ENCODE measurements around the gene ERVW-1. TPM values are rescaled to one million over a fixed set of nuclear protein-coding genes. Genes with fewer than 3 reads are reported as not detected.

ERVW-1 gene
- total RNA-seq, 1 donor from 2014 or later: not detected

DNA sequence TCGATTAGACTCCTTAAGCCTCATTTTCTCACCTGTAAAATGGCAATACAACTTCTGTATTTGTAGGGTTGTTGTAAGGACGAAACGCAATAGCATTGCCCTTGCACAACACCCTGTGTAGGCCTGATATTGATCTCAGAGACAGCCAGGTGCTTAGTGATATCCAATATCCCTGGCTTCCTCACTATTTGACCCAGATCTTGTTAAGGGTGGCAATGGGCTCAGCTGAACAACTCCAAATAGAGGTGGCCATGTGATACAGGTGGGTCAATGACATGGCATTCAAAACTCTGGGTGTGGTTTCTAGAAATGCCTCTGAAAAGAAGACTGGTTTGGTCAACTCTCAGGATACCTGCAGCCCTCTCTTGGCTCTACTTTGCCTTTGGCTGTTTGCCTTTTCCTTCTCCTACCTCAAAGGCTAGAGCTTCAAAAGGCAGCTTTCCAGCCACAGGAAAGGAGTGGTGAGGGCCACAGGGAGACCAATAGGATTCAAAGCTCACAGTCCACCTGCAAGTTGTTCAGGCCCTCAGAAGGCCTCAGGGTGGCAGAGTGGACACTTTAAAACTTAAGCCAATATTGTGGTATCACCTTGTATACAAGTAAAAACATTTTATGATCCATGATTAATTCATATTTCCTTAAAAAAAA, 45.3 kb downstream of the ERVW-1 start:
- TF ChIP-seq POLR2A (IDR thresholded peaks at IDR 0.05): no peak
- TF ChIP-seq, protein P1, sequence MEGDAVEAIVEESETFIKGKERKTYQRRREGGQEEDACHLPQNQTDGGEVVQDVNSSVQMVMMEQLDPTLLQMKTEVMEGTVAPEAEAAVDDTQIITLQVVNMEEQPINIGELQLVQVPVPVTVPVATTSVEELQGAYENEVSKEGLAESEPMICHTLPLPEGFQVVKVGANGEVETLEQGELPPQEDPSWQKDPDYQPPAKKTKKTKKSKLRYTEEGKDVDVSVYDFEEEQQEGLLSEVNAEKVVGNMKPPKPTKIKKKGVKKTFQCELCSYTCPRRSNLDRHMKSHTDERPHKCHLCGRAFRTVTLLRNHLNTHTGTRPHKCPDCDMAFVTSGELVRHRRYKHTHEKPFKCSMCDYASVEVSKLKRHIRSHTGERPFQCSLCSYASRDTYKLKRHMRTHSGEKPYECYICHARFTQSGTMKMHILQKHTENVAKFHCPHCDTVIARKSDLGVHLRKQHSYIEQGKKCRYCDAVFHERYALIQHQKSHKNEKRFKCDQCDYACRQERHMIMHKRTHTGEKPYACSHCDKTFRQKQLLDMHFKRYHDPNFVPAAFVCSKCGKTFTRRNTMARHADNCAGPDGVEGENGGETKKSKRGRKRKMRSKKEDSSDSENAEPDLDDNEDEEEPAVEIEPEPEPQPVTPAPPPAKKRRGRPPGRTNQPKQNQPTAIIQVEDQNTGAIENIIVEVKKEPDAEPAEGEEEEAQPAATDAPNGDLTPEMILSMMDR (IDR thresholded peaks at IDR 0.05): no peak
- TF ChIP-seq POLR2AphosphoS5 (IDR thresholded peaks at IDR 0.05; ENCODE audit: insufficient read depth in 1 of 2, low read depth in 1 of 2): no peak
- H3K4me1 ChIP-seq: no peaks in the 10 kb centered on the region
- no peak overlapping the region for H3K4me3 ChIP-seq
- no peaks in the 10 kb centered on the region for H3K27me3 ChIP-seq
- H3K9me3 ChIP-seq: no peaks in the 10 kb centered on the region
- intact Hi-C loops (cut with DNase I): no loop called here
- H3K36me3 ChIP-seq: no peaks in the 10 kb centered on the region
- no peak for DNase-seq (ENCODE audit: extremely low spot score in 2 of 2)
- H3K27ac ChIP-seq: no peak overlapping the region

DNA sequence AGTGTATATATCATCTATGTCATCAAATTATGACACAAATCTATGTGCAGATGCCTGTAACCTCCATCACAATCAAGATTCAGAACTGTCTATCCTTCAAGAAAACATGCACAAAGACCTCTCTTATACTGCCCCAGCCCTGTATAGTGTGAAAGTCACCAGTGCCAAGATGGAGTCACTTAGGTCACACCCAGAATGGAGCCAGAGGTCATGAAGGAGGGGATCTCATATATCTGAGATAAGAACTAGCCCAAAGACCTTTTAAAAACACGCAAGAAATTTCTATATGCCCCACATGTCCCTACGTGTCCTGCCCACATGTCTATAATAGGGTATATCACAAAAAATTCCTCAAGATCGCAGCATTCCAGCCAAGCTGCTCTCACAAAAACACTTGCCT, 50.6 kb downstream of the ERVW-1 start:
- intact Hi-C loops (cut with DNase I): no loop called here
- H3K4me1 ChIP-seq: no peaks in the 10 kb centered on the region
- no peaks in the 10 kb centered on the region for H3K9me3 ChIP-seq
- no peak overlapping the region for H3K4me3 ChIP-seq
- DNase-seq (ENCODE audit: extremely low spot score in 2 of 2): no peak
- no peak overlapping the region for H3K27ac ChIP-seq
- H3K36me3 ChIP-seq: no peaks in the 10 kb centered on the region
- TF ChIP-seq, protein P1 (IDR thresholded peaks at IDR 0.05): no peak
- TF ChIP-seq POLR2AphosphoS5 (IDR thresholded peaks at IDR 0.05; ENCODE audit: insufficient read depth in 1 of 2, low read depth in 1 of 2) (no peak), POLR2A (IDR thresholded peaks at IDR 0.05) (no peak)
- H3K27me3 ChIP-seq: no peaks in the 10 kb centered on the region

DNA sequence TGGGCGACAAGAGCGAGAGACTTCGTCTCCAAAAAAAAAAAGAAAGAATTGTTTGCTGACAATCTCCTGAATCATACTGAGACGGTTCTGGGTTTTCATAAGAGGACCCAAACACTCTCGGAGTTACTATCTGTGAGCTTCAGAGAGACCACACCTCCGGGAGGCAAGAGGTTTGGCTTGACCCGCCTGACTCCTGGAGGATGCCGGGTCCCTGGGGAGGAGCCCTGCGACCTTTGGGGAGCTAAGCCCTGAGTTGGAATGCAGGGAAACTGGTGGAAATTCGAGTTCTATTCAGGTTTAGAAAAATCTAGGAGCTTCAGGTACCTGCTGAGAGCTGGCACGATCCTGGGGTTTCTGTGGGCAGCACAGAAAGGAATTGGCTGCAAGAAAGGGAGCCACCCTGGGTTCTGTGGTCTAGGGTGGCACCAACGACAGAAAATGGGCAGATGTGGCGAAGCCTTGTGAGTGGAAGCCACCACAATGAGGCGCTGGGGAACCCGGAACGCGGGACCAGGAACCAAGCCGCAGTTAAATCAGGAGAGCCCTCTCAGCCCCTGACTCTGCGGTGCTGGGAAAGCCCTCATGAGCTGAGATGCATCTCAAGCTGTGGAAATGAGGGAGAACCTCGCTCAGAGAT, 52.3 kb downstream of the ERVW-1 start:
- Histone ChIP-seq H3K4me1 (no peaks in the 10 kb centered on the region), H3K27ac (no peak overlapping the region), H3K4me3 (no peak overlapping the region), H3K36me3 (no peaks in the 10 kb centered on the region), H3K27me3 (no peaks in the 10 kb centered on the region), H3K9me3 (no peaks in the 10 kb centered on the region)
- TF ChIP-seq POLR2A (IDR thresholded peaks at IDR 0.05) (no peak), POLR2AphosphoS5 (IDR thresholded peaks at IDR 0.05; ENCODE audit: insufficient read depth in 1 of 2, low read depth in 1 of 2) (no peak)
- TF ChIP-seq, protein P1 (IDR thresholded peaks at IDR 0.05): no peak
- intact Hi-C loops (cut with DNase I): no loop called here
- no peak for DNase-seq (ENCODE audit: extremely low spot score in 2 of 2)

DNA sequence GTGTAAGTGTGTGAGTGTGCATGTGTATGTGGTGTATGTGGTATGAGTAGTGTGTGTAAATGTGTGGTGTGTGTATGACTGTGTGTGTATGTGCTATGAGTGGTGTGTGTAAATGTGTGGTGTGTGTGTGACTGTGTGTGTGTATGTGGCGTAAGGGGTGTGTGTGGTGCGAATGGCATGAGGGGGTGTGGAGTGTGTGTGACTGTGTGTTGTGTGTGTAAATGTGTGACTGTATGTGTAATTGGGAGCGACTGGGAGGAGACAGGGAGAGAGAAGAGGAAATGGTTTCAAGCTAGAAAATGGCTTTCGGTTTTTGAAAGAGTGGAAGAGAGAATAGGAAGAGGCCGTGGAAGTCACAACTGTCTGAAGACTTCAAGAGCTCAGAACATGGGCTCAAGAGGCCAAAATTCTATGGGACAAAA, 54.0 kb downstream of the ERVW-1 start:
- no peaks in the 10 kb centered on the region for H3K27me3 ChIP-seq
- H3K4me1 ChIP-seq: no peaks in the 10 kb centered on the region
- intact Hi-C loops (cut with DNase I): no loop called here
- no peak overlapping the region for H3K4me3 ChIP-seq
- TF ChIP-seq, protein P1 (IDR thresholded peaks at IDR 0.05): no peak
- TF ChIP-seq POLR2AphosphoS5 (IDR thresholded peaks at IDR 0.05; ENCODE audit: insufficient read depth in 1 of 2, low read depth in 1 of 2) (no peak), POLR2A (IDR thresholded peaks at IDR 0.05) (no peak)
- no peak for DNase-seq (ENCODE audit: extremely low spot score in 2 of 2)
- peak overlapping the region; percentile 52 for H3K27ac ChIP-seq
- H3K36me3 ChIP-seq: no peaks in the 10 kb centered on the region
- no peaks in the 10 kb centered on the region for H3K9me3 ChIP-seq

DNA sequence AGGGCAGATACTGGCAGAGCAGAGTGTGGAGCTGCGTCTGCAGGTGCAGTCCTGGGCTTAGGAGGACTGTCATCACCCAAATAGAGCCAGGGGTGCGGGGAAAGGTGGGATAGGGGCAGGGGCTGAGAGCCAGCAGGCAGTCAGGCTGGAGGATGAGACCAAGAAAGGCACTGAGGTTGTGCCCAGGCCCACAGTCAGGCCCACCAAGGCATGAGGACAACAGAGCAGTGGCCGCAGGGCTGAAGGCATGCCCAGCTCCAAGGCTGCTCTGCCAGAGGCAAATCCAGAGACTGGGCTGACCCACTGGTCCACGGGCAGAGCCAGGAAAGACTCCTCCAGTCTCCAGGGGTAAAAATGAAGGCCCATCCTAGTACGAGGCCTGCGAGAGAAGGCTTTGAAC, 54.8 kb downstream of the ERVW-1 start:
- TF ChIP-seq POLR2A (IDR thresholded peaks at IDR 0.05) (no peak), POLR2AphosphoS5 (IDR thresholded peaks at IDR 0.05; ENCODE audit: insufficient read depth in 1 of 2, low read depth in 1 of 2) (no peak)
- TF ChIP-seq, protein P1 (IDR thresholded peaks at IDR 0.05): no peak

More for the DNA sequence above, 54.8 kb downstream of the ERVW-1 start:
- Histone ChIP-seq H3K36me3 (no peaks in the 10 kb centered on the region), H3K27me3 (no peaks in the 10 kb centered on the region), H3K9me3 (no peaks in the 10 kb centered on the region), H3K27ac (no peak overlapping the region), H3K4me1 (no peaks in the 10 kb centered on the region), H3K4me3 (no peak overlapping the region)
- DNase-seq (ENCODE audit: extremely low spot score in 2 of 2): no peak
- intact Hi-C loops (cut with DNase I): no loop called here
